ENCODE data around the gene AHCYL2. TPM values are rescaled to one million over a fixed set of nuclear protein-coding genes. Genes with fewer than 3 reads are reported as not detected.

The AHCYL2 gene
- total RNA-seq, 1 donor from 2014 or later, result 10.1 TPM

DNA sequence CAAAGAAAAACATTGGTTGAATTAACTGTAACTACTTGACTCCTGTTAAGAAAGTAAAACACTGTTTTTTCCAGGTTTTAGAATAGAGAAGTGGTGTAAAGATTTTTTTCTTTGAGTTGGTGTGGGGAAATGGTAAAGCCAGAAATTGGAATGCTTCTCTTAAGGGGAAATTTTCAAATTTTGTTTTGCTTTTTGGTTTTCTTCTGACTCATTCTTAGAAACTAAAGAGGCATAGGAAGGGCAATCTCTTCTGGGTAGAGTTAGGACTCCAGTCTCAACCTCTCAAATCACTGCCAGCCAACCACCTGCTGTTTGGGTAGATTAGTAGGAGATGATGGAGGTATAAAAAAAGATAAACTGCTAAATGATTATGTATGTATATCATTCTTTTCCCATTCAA lies 161.7 kb downstream of the AHCYL2 start:
- Histone ChIP-seq H3K4me3 (ENCODE audit: low read depth, low read length) (no peak overlapping the region), H3K36me3 (ENCODE audit: control insufficient read depth, insufficient read depth, low read length) (no peaks in the 10 kb centered on the region), H3K27me3 (ENCODE audit: control insufficient read depth, insufficient read depth, low read length) (no peaks in the 10 kb centered on the region)
- no peak for DNase-seq (ENCODE audit: low read depth)
- TF ChIP-seq, protein P1, sequence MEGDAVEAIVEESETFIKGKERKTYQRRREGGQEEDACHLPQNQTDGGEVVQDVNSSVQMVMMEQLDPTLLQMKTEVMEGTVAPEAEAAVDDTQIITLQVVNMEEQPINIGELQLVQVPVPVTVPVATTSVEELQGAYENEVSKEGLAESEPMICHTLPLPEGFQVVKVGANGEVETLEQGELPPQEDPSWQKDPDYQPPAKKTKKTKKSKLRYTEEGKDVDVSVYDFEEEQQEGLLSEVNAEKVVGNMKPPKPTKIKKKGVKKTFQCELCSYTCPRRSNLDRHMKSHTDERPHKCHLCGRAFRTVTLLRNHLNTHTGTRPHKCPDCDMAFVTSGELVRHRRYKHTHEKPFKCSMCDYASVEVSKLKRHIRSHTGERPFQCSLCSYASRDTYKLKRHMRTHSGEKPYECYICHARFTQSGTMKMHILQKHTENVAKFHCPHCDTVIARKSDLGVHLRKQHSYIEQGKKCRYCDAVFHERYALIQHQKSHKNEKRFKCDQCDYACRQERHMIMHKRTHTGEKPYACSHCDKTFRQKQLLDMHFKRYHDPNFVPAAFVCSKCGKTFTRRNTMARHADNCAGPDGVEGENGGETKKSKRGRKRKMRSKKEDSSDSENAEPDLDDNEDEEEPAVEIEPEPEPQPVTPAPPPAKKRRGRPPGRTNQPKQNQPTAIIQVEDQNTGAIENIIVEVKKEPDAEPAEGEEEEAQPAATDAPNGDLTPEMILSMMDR (IDR thresholded peaks at IDR 0.05; ENCODE audit: insufficient read depth, low read length, poor library complexity, severe bottlenecking), result no peak

DNA sequence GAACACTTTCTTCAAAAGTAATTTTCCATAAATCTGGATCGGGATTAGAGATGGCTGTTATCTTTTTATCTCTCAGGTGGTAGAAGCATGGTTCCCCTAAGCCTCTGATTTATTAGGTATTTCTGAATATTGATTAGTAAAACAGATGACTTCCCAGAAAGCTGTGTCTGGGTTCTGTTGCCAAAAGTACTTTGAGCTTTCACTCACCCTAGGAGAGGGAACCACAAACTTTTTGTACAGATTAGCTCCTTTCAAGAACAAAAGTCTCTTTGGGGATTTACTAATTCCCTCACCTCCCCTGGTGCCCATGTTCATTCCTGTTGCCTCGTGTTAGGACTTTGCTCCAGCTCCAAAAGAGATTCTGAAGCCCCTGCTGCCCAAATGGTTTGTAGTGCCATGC lies 162.7 kb downstream of the AHCYL2 start:
- Histone ChIP-seq H3K4me3 (ENCODE audit: low read depth, low read length) (no peak overlapping the region), H3K27me3 (ENCODE audit: control insufficient read depth, insufficient read depth, low read length) (no peaks in the 10 kb centered on the region), H3K36me3 (ENCODE audit: control insufficient read depth, insufficient read depth, low read length) (no peaks in the 10 kb centered on the region)
- TF ChIP-seq, protein P1 (IDR thresholded peaks at IDR 0.05; ENCODE audit: insufficient read depth, low read length, poor library complexity, severe bottlenecking), result no peak
- no peak for DNase-seq (ENCODE audit: low read depth)

DNA sequence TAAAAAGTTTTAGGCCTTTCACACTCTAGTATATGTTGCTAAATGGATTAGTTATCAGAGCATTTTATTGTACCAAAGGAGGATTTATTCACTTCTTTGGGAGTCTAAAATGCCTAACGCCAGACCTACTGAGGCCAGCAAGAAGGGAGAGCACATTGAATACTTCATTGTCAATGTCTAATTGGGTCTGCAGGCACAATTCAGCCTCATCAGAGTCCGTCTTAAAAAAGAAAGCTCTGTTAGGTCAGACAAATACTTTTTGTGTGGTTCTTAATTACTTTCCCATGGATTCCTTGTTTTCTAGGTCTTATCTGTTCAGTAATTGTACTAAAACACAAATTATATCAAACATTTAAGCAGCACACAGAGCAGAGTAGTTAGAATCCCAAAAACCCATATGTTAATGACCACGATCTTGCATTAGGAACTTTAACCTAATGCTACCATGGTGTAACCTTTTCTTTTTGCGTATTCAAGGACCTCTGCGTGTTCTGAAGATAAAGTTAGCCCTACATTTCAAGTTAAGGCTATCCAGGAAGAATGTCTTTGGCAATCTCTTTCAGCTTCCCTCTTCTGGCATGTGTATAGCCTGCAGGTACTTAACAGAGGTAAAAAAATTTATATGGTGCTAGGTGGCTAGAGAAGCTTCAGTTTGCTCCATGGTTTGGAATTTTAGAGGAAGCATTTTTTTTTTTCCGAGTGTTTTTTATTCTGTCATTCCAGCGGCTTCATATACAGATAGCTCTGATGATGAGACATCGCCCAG lies 163.7 kb downstream of the AHCYL2 start:
- Histone ChIP-seq H3K4me3 (ENCODE audit: low read depth, low read length) (no peak overlapping the region), H3K27me3 (ENCODE audit: control insufficient read depth, insufficient read depth, low read length) (no peaks in the 10 kb centered on the region), H3K36me3 (ENCODE audit: control insufficient read depth, insufficient read depth, low read length) (no peaks in the 10 kb centered on the region)
- TF ChIP-seq, protein P1 (IDR thresholded peaks at IDR 0.05; ENCODE audit: insufficient read depth, low read length, poor library complexity, severe bottlenecking), result no peak
- DNase-seq (ENCODE audit: low read depth), result no peak

DNA sequence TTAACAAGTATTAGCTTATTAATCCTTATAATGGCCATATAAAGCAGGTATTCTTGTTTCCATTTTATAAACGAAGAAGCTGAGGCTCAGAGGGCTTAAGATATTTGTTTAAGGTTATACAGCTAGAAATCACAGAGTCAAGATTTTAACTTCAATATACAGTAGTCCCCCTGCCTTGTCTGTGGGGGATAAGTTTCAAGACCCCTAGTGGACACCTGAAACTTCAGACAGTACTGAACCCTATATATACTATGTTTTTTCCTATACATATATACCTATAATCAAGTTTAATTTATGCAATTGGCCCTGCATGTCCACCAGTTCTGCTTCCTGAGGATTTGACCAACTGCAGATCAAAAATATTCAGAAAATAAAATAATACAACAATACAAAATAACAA lies 165.0 kb downstream of the AHCYL2 start:
- Histone ChIP-seq H3K27me3 (ENCODE audit: control insufficient read depth, insufficient read depth, low read length) (no peaks in the 10 kb centered on the region), H3K36me3 (ENCODE audit: control insufficient read depth, insufficient read depth, low read length) (no peaks in the 10 kb centered on the region), H3K4me3 (ENCODE audit: low read depth, low read length) (no peak overlapping the region)
- DNase-seq (ENCODE audit: low read depth), result no peak
- TF ChIP-seq, protein P1 (IDR thresholded peaks at IDR 0.05; ENCODE audit: insufficient read depth, low read length, poor library complexity, severe bottlenecking), result no peak

DNA sequence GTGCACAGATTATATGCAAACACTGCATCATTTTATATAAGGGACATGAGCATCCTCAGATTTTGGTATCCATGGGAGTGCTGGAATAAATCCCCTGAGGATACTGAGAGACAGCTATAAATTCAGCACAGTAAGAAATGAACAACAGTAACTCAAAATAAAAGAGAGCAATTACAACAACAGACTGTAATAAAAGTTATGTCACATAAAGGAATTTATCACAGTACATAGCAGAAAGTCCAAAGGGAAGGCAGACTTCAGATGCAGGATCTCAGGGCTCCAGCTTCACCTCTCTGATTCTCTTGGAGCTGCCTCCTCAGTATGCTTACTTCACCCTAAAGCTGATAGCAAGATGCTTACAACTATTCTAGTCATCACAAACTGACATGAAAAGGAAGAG lies 165.5 kb downstream of the AHCYL2 start:
- no peaks in the 10 kb centered on the region for H3K27me3 ChIP-seq (ENCODE audit: control insufficient read depth, insufficient read depth, low read length)
- TF ChIP-seq, protein P1 (IDR thresholded peaks at IDR 0.05; ENCODE audit: insufficient read depth, low read length, poor library complexity, severe bottlenecking), result no peak
- DNase-seq (ENCODE audit: low read depth), result no peak
- H3K4me3 ChIP-seq (ENCODE audit: low read depth, low read length), result no peak overlapping the region
- H3K36me3 ChIP-seq (ENCODE audit: control insufficient read depth, insufficient read depth, low read length), result no peaks in the 10 kb centered on the region

Measured in kidney epithelial cell (primary cell).